ENCODE measurements around the gene MET.
"Not testable (repeated sequence)": the region's sequence is repeated elsewhere in the genome, so short reads cannot be mapped to it uniquely, and the experiment has no call there.

Gene MET

DNA sequence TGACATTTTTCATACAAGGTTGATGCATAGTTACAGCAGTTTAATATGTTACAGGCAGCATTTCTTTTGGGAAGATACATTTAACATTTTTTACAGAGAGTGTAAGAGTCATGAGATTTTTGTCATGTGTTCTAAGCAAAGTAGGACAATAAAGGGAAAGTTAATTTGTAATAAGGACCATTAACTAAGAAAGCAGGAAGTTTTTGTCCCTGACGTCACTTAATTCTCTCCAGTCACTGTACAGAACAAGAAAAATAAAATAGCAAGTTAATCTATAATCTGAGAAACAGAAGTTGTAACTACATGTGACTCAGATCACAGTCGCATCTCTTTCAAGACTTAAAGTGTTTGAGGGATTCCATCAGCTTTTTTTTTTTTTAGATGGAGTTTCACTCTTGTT, 140.9 kb downstream of the MET start:
- no peak for DNase-seq
- in situ Hi-C loops (cut with MboI; ENCODE audit: low pct_unique_long_range_greater_than_20kb, low sequenced_read_pairs), result loop anchor here (10.0 to 25.0 kb wide), 2 partner anchors 218 to 651 kb away; no protein-coding TSS in a partner anchor

GRCh38 chr7:116813371-116813770, 141.4 kb downstream of the MET start:
- not testable (repeated sequence) for DNase-seq
- in situ Hi-C loops (cut with MboI; ENCODE audit: low pct_unique_long_range_greater_than_20kb, low sequenced_read_pairs), result loop anchor here (10.0 to 25.0 kb wide), 2 partner anchors 219 to 651 kb away; no protein-coding TSS in a partner anchor

DNA sequence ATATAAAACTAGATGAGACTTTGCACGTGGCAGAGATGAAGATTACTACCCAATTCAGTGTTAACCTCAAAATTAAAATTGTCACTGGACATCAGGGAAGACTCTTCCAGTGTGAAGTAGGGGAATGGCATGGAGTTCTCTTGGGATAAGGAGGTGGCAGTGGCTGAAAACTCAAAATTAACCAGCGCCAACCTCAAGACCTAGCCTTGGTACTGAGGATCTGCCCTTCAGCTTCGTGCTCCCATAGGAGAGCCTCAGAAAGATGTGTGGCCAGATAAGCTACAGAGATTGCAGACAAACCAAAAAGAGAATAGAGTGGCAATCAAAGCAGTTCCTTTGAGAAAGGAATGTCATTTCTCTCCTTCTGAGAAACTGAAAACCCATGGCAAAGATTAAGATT, 143.0 kb downstream of the MET start:
- in situ Hi-C loops (cut with MboI; ENCODE audit: low pct_unique_long_range_greater_than_20kb, low sequenced_read_pairs), result loop anchor here (10.0 to 25.0 kb wide), 2 partner anchors 220 to 653 kb away; no protein-coding TSS in a partner anchor
- no peak for DNase-seq

DNA sequence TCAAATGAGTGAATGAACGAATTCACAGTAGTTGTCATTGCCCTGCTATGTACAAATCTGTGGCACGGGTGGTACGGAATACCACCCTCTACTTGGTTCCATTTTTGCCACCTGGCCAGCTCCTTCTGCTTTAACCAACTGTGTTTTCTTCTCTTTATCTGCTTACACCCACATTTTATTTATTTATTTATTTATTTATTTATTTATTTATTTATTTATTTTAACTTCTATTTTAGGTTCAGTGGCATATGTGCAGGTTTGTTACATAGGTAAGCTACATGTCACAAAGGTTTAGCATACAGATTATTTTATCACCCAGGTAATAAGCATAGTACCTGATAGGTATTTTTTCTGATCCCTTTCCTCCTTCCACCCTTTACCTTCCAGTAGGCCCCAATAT, 148.2 kb downstream of the MET start:
- in situ Hi-C loops (cut with MboI; ENCODE audit: low pct_unique_long_range_greater_than_20kb, low sequenced_read_pairs), result loop anchor here (25.0 kb wide), 1 partner anchor 658 kb away; no protein-coding TSS in a partner anchor
- no peak for DNase-seq

DNA sequence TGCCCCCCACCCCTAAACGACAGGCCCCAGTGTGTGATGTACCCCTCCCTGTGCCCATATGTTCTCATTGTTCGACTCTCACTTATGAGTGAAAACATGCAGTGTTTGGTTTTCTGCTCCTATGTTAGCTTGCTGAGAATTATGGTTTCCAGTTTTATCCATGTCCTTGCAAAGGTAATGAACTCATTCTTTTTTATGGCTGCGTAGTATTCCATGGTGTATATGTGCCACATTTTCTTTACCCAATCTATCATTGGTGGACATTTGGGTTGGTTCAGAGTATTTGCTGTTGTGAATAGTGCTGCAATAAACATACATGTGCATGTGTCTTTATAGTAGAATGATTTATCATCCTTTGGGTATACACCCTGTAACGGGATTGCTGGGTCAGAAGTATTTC, 149.7 kb downstream of the MET start:
- not testable (repeated sequence) for DNase-seq
- in situ Hi-C loops (cut with MboI; ENCODE audit: low pct_unique_long_range_greater_than_20kb, low sequenced_read_pairs), result loop anchor here (25.0 kb wide), 1 partner anchor 659 kb away; no protein-coding TSS in a partner anchor

GRCh38 chr7:116824449-116824848, 152.5 kb downstream of the MET start:
- in situ Hi-C loops (cut with MboI; ENCODE audit: low pct_unique_long_range_greater_than_20kb, low sequenced_read_pairs), result loop anchor here (25.0 kb wide), 1 partner anchor 662 kb away; no protein-coding TSS in a partner anchor
- no peak for DNase-seq

DNA sequence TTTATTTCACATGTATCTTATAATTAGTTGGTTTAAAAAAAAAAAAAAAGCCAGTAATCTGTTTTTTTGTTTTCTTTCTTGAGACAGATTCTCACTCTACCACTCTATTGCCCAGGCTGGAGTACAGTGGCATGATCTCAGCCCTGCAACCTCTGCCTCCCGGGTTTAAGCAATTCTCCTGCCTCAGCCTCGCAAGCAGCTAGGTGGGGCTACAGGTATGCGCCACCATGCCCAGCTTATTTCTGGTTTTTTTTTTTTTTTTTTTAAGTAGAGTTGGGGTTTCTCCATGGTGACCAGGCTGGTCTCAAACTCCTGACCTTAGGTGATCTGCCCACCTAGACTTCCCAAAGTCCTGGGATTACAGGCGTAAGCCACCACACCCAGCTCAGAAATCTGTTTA, 156.3 kb downstream of the MET start:
- in situ Hi-C loops (cut with MboI; ENCODE audit: low pct_unique_long_range_greater_than_20kb, low sequenced_read_pairs), result no loop called here
- no peak for DNase-seq

DNA sequence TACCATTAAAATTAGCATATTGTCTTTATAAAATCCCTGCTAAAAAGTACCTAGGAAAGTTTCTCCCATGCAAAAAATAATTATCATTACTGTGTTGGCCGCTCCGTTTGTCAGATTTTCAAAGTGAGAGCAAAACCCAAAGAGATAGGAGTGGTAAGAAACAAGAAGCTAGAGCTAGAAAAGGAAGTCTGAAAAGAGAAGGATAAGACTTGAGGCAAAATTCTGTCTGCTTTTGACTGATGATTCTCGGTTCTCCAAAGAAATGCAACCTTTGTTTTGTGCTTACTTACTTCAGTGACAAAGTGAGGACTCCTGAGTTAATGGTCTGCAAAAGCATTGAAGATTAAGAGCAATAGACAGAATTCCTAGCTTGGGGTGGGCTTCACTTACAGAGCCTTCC, 157.0 kb downstream of the MET start:
- in situ Hi-C loops (cut with MboI; ENCODE audit: low pct_unique_long_range_greater_than_20kb, low sequenced_read_pairs), result no loop called here
- DNase-seq, result no peak

DNA sequence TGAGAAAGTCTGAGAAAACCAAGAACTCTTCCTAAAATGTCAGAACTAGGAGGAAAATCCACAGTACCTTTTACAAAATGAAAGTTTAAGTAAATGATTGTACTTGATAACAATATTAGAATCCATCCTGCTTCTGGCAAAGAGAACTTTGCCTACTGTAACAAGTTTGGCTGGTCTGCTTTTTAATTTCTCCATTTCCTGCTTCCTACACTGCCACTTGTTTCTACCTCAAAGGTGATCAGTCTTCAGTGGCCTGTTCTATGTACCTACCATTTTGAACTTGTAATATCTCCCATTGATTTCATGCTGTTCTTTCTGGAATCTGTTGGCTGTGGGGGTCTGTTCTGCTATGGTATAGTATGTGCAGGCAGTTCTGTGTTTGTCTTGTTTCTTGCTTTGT, 157.5 kb downstream of the MET start:
- no peak for DNase-seq

GRCh38 chr7:116832692-116833091, 160.7 kb downstream of the MET start:
- in situ Hi-C loops (cut with MboI; ENCODE audit: low pct_unique_long_range_greater_than_20kb, low sequenced_read_pairs), result no loop called here
- no peak for DNase-seq

More for the DNA sequence above, 157.5 kb downstream of the MET start:
- in situ Hi-C loops (cut with MboI; ENCODE audit: low pct_unique_long_range_greater_than_20kb, low sequenced_read_pairs), result no loop called here

DNA sequence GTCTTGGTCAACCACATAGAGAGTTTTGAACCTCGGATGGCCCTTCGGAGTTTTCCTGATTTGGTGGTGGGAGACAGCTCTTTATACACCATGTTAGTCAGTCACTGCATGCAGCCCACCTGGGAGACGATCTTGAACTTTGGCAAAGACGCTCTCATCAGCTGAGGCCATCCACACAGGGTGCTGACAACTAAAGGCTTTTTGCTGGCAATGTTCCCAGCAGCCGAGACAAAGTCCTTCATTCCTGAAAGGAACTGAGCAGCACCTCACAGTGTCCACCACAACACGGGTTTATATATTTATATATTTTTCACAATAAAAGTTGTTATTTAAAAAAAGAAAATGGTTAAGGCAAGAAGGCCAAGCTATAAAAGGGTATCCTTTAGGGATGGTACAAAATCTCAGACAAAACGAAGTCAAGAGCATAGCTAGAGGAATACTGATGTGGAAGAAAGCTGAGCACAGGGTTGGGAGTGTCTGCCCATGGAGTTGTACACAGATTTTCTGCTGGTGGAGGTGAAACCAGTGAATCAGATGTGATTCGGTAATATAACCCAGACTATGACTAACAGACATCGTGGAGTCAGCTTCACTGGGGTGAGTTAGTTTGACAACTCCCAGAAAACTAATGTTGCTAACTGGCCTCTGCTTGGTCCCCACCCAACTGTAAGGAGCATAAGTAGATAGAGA, 163.0 kb downstream of the MET start:
- in situ Hi-C loops (cut with MboI; ENCODE audit: low pct_unique_long_range_greater_than_20kb, low sequenced_read_pairs), result no loop called here
- no peak for DNase-seq

DNA sequence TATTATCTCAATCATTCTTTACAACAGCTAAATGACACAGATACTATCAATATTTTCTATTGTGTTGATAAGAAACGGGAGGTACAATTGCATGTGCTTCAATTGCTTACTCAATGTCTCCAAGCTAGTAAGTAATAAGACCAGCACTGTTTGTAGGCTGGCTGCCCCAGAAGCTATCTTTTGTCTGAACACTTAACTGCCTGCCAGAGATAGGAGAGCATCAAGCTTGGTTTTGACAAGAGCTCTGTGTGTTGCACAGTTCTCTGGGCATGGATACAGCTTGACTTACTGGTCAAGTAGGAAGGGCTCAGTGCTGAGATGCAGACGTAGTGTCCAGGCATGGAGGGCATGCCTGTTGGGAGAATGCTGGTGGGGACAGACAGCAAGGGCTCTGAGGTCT, 164.1 kb downstream of the MET start:
- DNase-seq, result no peak
- in situ Hi-C loops (cut with MboI; ENCODE audit: low pct_unique_long_range_greater_than_20kb, low sequenced_read_pairs), result no loop called here

DNA sequence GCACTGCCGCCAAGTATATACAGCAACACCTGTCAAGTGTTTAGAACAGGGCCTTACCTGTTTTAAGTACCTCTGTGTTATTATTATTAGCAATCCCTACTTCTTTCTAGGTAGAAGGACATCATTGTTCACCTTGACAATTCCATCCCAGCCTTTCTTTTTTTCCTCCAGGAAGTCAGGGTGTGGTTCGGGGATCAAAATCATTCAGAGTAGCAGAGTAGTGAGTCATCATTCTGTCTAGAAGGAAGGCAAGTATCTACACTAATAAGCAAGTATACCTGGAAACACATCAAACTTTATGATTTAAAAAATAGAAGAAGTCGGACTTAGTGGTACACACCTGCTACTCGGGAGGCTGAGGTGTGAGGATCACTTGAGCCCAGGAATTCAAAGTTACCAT, 164.9 kb downstream of the MET start:
- in situ Hi-C loops (cut with MboI; ENCODE audit: low pct_unique_long_range_greater_than_20kb, low sequenced_read_pairs), result no loop called here
- DNase-seq, result no peak

GRCh38 chr7:116837586-116837985, 165.6 kb downstream of the MET start:
- DNase-seq, result no peak
- in situ Hi-C loops (cut with MboI; ENCODE audit: low pct_unique_long_range_greater_than_20kb, low sequenced_read_pairs), result no loop called here

DNA sequence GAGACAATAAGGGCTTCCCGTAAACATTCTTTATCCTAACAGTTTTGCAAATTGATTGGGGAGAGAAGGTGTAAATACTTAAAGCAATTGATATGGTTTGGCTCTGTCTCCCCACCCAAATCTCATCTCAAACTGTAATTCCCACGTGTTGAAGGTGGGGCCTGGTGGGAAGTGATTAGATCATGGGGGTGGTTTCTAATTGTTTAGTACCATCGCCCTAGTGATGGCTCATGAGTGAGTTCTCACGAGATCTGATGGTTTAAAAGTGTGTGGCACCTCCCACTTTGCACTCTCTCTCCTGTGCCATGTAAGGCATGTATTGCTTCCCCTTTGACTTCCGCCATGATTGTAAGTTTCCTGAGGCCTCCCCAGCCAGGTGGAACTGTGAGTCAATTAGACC, 168.3 kb downstream of the MET start:
- in situ Hi-C loops (cut with MboI; ENCODE audit: low pct_unique_long_range_greater_than_20kb, low sequenced_read_pairs), result no loop called here
- no peak for DNase-seq

DNA sequence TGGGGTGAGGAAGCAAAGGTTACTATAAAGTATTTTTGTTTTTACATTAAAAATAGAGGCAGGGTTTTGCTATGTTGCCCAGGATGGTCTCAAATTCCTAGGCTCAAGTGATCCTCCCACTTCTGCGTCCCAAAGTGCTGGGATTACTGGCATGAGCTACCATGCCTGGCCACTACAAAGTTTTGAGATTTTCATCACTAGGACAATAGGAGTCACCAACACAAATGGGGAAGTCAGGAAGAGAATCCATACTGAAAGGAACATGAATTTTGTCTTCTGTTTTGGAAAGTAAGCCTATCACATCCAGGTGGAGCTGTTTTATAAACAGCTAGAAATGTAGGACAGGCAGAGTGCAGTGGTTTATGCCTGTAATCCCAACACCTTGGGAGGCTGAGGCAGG, 170.4 kb downstream of the MET start:
- no peak for DNase-seq
- in situ Hi-C loops (cut with MboI; ENCODE audit: low pct_unique_long_range_greater_than_20kb, low sequenced_read_pairs), result no loop called here

DNA sequence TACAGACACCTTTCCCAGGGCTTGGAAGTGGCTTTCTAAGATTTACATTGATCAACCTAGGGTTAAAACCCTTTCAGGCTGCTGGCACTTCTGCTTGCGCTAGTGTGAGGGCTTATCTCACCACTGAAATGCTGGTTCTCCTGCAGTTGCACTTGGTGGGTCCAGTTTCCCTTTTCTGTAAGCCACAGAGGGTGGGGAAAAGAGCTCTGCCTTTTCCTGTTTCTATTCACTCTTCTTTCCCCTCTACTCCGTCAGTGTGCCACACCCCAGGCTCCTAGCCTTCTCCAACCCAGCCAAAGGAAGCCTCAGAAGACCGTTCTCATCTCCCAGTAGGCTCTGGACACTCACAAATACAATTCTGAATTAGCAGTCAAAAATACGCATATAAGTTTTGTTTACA, 171.4 kb downstream of the MET start:
- peak; percentile 84 for DNase-seq
- in situ Hi-C loops (cut with MboI; ENCODE audit: low pct_unique_long_range_greater_than_20kb, low sequenced_read_pairs), result no loop called here

All from KBM-7 (cell line).